HFF-Myc (cell line): ENCODE results near the gene PTGER3.

Experiments
- DNase-seq: peaks from one replicate; pipeline ENCODE4 v3.0.0-alpha.2; 2011; ENCODE audit warnings: low read depth; ENCODE audit errors: extremely low read depth
- H3K4me3 ChIP-seq: replicated peaks from 2 replicates; pipeline ENCODE4 v1.5.1; 2011; ENCODE audit warnings: low read depth, mild to moderate bottlenecking, control low read depth, low read length
- CTCF ChIP-seq: IDR thresholded peaks from 2 replicates; pipeline ENCODE4 v1.5.1; 2012; ENCODE audit warnings: mild to moderate bottlenecking, low read depth, low read length, control low read depth; ENCODE audit errors: missing control alignments

Gene PTGER3

GRCh38 chr1:71018791-71019190 is 28.8 kb downstream of the PTGER3 start:
- DNase-seq, result no peak
- H3K4me3 ChIP-seq, result no peak overlapping the region
- no peak for TF ChIP-seq CTCF

- H3K4me3 ChIP-seq, result no peak overlapping the region
- no peak for TF ChIP-seq CTCF
- DNase-seq, result no peak
Observed at GRCh38 chr1:71015745-71016144, 31.9 kb downstream of the PTGER3 start.

GRCh38 chr1:71014178-71014579 is 33.4 kb downstream of the PTGER3 start:
- DNase-seq, result no peak
- H3K4me3 ChIP-seq, result no peak overlapping the region
- no peak for TF ChIP-seq CTCF

GRCh38 chr1:71002709-71003475 is 44.7 kb downstream of the PTGER3 start:
- DNase-seq, result no peak
- H3K4me3 ChIP-seq, result no peak overlapping the region
- TF ChIP-seq CTCF, result no peak

- TF ChIP-seq CTCF, result no peak
- no peak overlapping the region for H3K4me3 ChIP-seq
- no peak for DNase-seq
Observed at GRCh38 chr1:71001624-71002023, 46.0 kb downstream of the PTGER3 start.

GRCh38 chr1:70997793-70998192 is 49.8 kb downstream of the PTGER3 start:
- TF ChIP-seq CTCF, result no peak
- DNase-seq, result no peak
- H3K4me3 ChIP-seq, result no peak overlapping the region
